Endothelial cell of umbilical vein (primary cell): ENCODE data around the gene OTUD6A. TPM values are rescaled to one million over a fixed set of nuclear protein-coding genes. Genes with fewer than 3 reads are reported as not detected.

Experiments
- BruUV-seq: library from RNA; stranded (reverse); fragments of 400-500 nt; replicated peaks from 2 replicates; lab custom pipeline; 2021; lab: Mats Ljungman, UMichigan
- CTCF ChIA-PET: fragments of 300-600, 350-600 bp; sonication (Branson Sonifier 250); formaldehyde crosslinking; loops from one replicate; lab custom pipeline; 2021; ENCODE audit warnings: antibody characterized with exemption, inconsistent platforms; lab: Charles Lee
- POLR2A ChIA-PET: fragments of 300-600, 350-600 bp; sonication (Branson Sonifier 250); formaldehyde crosslinking; loops from one replicate; lab custom pipeline; 2021; ENCODE audit warnings: antibody characterized with exemption, inconsistent platforms; lab: Charles Lee
- DNase-seq: peaks from one replicate; pipeline ENCODE4 v3.0.0-alpha.2; 2011; ENCODE audit warnings: low read depth, low spot score
- FAIRE-seq: peaks from 2 replicates; lab custom pipeline; 2011; peaks lifted over from hg19 to GRCh38; lab: Jason Lieb, UNC
- H2AFZ ChIP-seq: 2 replicates; pipeline ENCODE4 v1.6.0; 2012; ENCODE audit warnings: low read depth, low read length, control low read depth, inconsistent platforms
- H3K27ac ChIP-seq: 2 replicates; pipeline ENCODE4 v1.5.1; 2011; ENCODE audit warnings: low read depth, mild to moderate bottlenecking, control low read depth, low read length, moderate library complexity; ENCODE audit not compliant: insufficient read depth
- H3K27me3 ChIP-seq, 2 experiments: 2 replicates each; pipeline versions ENCODE4 v1.6.0 to v1.6.1; 2011; ENCODE audit warnings: low read length in 2 of 2, mixed read lengths in 1 of 2; ENCODE audit not compliant: control insufficient read depth in 2 of 2, insufficient read depth in 2 of 2
- H3K36me3 ChIP-seq, 2 experiments: 2 replicates in 1 of 2; 3 replicates in 1 of 2; pipeline ENCODE4 v1.5.1; 2011; ENCODE audit warnings: low read length in 2 of 2, mild to moderate bottlenecking in 1 of 2, moderate library complexity in 1 of 2; ENCODE audit not compliant: control insufficient read depth in 2 of 2, insufficient read depth in 2 of 2; ENCODE audit errors: extremely low read depth in 1 of 2
- H3K4me1 ChIP-seq: 3 replicates; pipeline ENCODE4 v1.5.1; 2011; ENCODE audit warnings: mild to moderate bottlenecking, low read length; ENCODE audit not compliant: control insufficient read depth, insufficient read depth; ENCODE audit errors: extremely low read depth
- H3K4me2 ChIP-seq: 2 replicates; pipeline ENCODE4 v1.6.1; 2011; ENCODE audit warnings: low read length, control low read depth, mixed read lengths; ENCODE audit not compliant: insufficient read depth
- H3K4me3 ChIP-seq, 3 experiments: fragments of 200-600 bp in 1 of 3; sonication (generic), shearing (Covaris generic) in 1 of 3; replicated peaks in 1 of 3; 2 replicates each; pipeline ENCODE4 v1.5.1; 2011 to 2016; ENCODE audit warnings: control low read depth in 3 of 3, low read length in 3 of 3, mild to moderate bottlenecking in 2 of 3, inconsistent platforms in 1 of 3, low read depth in 1 of 3, moderate library complexity in 1 of 3; ENCODE audit not compliant: insufficient read depth in 1 of 3
- H3K79me2 ChIP-seq: 2 replicates; pipeline ENCODE4 v1.6.0; 2012; ENCODE audit warnings: low read length, inconsistent platforms; ENCODE audit not compliant: control insufficient read depth, insufficient read depth
- H3K9ac ChIP-seq: replicated peaks from 2 replicates; pipeline ENCODE3; 2011; ENCODE audit warnings: low read length, control low read depth; ENCODE audit not compliant: insufficient read depth; ENCODE audit errors: extremely low read depth
- H3K9me1 ChIP-seq: replicated peaks from 3 replicates; pipeline ENCODE4 v1.6.0; 2011; ENCODE audit warnings: mild to moderate bottlenecking, low read length; ENCODE audit not compliant: control insufficient read depth, insufficient read depth; ENCODE audit errors: extremely low read depth
- H3K9me3 ChIP-seq: replicated peaks from 2 replicates; pipeline ENCODE4 v1.5.1; 2012; ENCODE audit warnings: low read length, inconsistent platforms; ENCODE audit not compliant: control insufficient read depth, insufficient read depth
- H4K20me1 ChIP-seq: replicated peaks from 2 replicates; pipeline ENCODE3; 2011; ENCODE audit warnings: mild to moderate bottlenecking, low read length; ENCODE audit not compliant: control insufficient read depth, insufficient read depth; ENCODE audit errors: extremely low read depth
- CTCF ChIP-seq, 2 donors: IDR thresholded peaks; 1 replicate in 1 of 2; 2 replicates in 1 of 2; pipeline ENCODE4 v1.5.1; 2011; ENCODE audit warnings: low read length in 2 of 2, mild to moderate bottlenecking in 2 of 2, moderate library complexity in 2 of 2, control low read depth in 1 of 2, inconsistent platforms in 1 of 2, low read depth in 1 of 2; ENCODE audit not compliant: insufficient read depth in 1 of 2; ENCODE audit errors: extremely low read depth in 1 of 2
- EZH2 ChIP-seq: IDR thresholded peaks from 2 replicates; pipeline ENCODE4 v1.6.1; 2012; ENCODE audit warnings: borderline replicate concordance, low read depth, mild to moderate bottlenecking, moderate library complexity, low read length, inconsistent platforms; ENCODE audit not compliant: severe bottlenecking
- FOS ChIP-seq: IDR thresholded peaks from 2 replicates; pipeline ENCODE4 v1.6.1; 2011; ENCODE audit warnings: mild to moderate bottlenecking, low read length, moderate library complexity, borderline replicate concordance; ENCODE audit not compliant: insufficient read depth
- GATA2 ChIP-seq: IDR thresholded peaks from 2 replicates; pipeline ENCODE4 v1.7.0; 2011; ENCODE audit warnings: low read depth, mild to moderate bottlenecking, moderate library complexity, mixed read lengths, low read length; ENCODE audit not compliant: insufficient read length, insufficient read depth
- JUN ChIP-seq: IDR thresholded peaks from 2 replicates; pipeline ENCODE4 v1.6.1; 2011; ENCODE audit warnings: borderline replicate concordance, low read depth; ENCODE audit not compliant: insufficient read length, insufficient read depth
- MAX ChIP-seq: IDR thresholded peaks from 2 replicates; pipeline ENCODE4 v1.6.1; 2011; ENCODE audit not compliant: insufficient read depth, insufficient read length
- MYC ChIP-seq: IDR thresholded peaks from one replicate; pipeline ENCODE4 v1.6.1; 2011; ENCODE audit warnings: mild to moderate bottlenecking, low read depth, low read length
- POLR2A ChIP-seq: IDR thresholded peaks from 2 replicates; pipeline ENCODE4 v1.6.1; 2012; ENCODE audit warnings: low read depth, mild to moderate bottlenecking, control low read depth, low read length
- POLR2AphosphoS5 ChIP-seq: IDR thresholded peaks from 2 replicates; pipeline ENCODE4 v1.6.1; 2012; ENCODE audit warnings: low read depth, mild to moderate bottlenecking, control low read depth, low read length, moderate library complexity; ENCODE audit not compliant: insufficient read depth
- dilution Hi-C: fragments of 300-500 bp; cut with MboI; formaldehyde crosslinking; loops from one replicate; pipeline ENCODE4 v1.15.0; 2019; ENCODE audit warnings: low sequenced_read_pairs; ENCODE audit not compliant: extremely low pct_ligation_motif_present
- intact Hi-C: fragments of 100-400 bp; cut with micrococcal nuclease; formaldehyde crosslinking; loops from one replicate; pipeline ENCODE4 v1.10.0; 2022
- polyA plus RNA-seq, 4 experiments: library from polyadenylated mRNA; depleted of rRNA in 3 of 4; stranded (reverse) in 3 of 4; unstranded in 1 of 4; fragments of >200 nt; gene quantifications; 2 replicates each; pipeline versions ENCODE4 v1.2.1 to v1.2.3, GENCODE V29; 2011 to 2012; ENCODE audit warnings: missing spikeins in 1 of 4
- total RNA-seq: library from RNA; stranded (reverse); gene quantifications from 2 replicates; pipeline ENCODE4 v1.2.3, GENCODE V29; 2021

Gene OTUD6A
- total and polyA plus RNA-seq, 2 donors (not counting 3 experiments of a cell fraction or from before 2014, with no cell fraction given), result not detected

- TF ChIP-seq POLR2A (no peak), JUN (no peak), FOS (no peak), EZH2 (no peak), CTCF (IDR thresholded peaks at IDR 0.05; ENCODE audit: extremely low read depth in 1 of 2, insufficient read depth in 1 of 2, low read depth in 1 of 2, low read length in 2 of 2) (no peak), POLR2AphosphoS5 (no peak), GATA2 (no peak), MAX (no peak), MYC (no peak)
- CTCF ChIA-PET, result no interaction called here
Measured at GRCh38 chrX:70082723-70083122, 20.5 kb downstream of the OTUD6A start.

More at GRCh38 chrX:70082723-70083122, 20.5 kb downstream of the OTUD6A start:
- POLR2A ChIA-PET, result no interaction called here
- Histone ChIP-seq H3K4me2 (no peak overlapping the region), H3K27ac (no peak overlapping the region), H3K9me3 (no peaks in the 10 kb centered on the region), H3K4me3 (no peak overlapping the region), H3K27me3 (no peaks in the 10 kb centered on the region), H2AFZ (no peak overlapping the region), H4K20me1 (no peaks in the 10 kb centered on the region), H3K9ac (no peak overlapping the region), H3K79me2 (no peaks in the 10 kb centered on the region), H3K9me1 (no peaks in the 10 kb centered on the region), H3K4me1 (peaks cover 9% of the 10 kb centered on the region), H3K36me3 (no peaks in the 10 kb centered on the region)
- no TSS peak for BruUV-seq
- DNase-seq (no peak), FAIRE-seq (no peak)
- intact Hi-C loops, result no loop called here
- dilution Hi-C loops, result no loop called here
